ENCODE data around the gene ANXA1. TPM values are rescaled to one million over a fixed set of nuclear protein-coding genes. Genes with fewer than 3 reads are reported as not detected.

ANXA1 gene
- total RNA-seq, 1 donor from 2014 or later, result 1,561 TPM

DNA sequence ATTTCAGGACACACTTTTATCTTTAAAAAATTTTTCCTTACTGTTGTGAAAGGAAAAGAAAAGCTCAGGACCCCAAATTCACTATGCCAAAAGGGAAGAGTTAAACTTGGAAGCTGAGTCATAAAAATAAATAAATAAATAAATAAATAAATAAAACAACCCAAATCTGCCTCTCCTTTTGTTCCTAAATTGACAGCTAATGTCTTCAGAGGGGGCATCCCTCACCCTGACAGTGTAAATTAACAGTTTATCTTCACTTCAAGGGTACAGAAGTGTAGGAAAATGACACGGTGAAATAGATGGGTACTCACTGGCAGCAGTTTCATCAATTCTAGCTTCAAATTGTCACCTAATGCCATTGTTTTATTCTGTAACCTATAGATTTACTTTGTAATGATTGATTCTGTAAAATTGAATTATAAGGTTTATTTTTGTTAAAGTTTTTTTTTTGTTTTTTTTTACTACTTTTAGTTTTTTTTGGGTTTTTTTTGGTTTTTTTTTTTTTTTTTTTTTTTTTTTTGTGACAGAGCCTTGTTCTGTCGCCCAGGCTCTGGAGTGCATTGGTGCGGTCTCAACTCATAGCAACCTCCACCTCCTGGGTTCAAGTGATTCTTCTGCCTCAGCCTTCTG, 18.5 kb upstream of the ANXA1 start:
- DNase-seq (ENCODE audit: low read depth) (no peak), FAIRE-seq (no peak)
- Histone ChIP-seq H3K27me3 (ENCODE audit: control insufficient read depth, insufficient read depth, low read length) (no peaks in the 10 kb centered on the region), H3K36me3 (ENCODE audit: control insufficient read depth, insufficient read depth, low read length) (no peaks in the 10 kb centered on the region), H3K4me3 (ENCODE audit: low read depth, low read length) (no peak overlapping the region)
- TF ChIP-seq, protein P1, sequence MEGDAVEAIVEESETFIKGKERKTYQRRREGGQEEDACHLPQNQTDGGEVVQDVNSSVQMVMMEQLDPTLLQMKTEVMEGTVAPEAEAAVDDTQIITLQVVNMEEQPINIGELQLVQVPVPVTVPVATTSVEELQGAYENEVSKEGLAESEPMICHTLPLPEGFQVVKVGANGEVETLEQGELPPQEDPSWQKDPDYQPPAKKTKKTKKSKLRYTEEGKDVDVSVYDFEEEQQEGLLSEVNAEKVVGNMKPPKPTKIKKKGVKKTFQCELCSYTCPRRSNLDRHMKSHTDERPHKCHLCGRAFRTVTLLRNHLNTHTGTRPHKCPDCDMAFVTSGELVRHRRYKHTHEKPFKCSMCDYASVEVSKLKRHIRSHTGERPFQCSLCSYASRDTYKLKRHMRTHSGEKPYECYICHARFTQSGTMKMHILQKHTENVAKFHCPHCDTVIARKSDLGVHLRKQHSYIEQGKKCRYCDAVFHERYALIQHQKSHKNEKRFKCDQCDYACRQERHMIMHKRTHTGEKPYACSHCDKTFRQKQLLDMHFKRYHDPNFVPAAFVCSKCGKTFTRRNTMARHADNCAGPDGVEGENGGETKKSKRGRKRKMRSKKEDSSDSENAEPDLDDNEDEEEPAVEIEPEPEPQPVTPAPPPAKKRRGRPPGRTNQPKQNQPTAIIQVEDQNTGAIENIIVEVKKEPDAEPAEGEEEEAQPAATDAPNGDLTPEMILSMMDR (IDR thresholded peaks at IDR 0.05; ENCODE audit: insufficient read depth, low read length, severe bottlenecking), result no peak

DNA sequence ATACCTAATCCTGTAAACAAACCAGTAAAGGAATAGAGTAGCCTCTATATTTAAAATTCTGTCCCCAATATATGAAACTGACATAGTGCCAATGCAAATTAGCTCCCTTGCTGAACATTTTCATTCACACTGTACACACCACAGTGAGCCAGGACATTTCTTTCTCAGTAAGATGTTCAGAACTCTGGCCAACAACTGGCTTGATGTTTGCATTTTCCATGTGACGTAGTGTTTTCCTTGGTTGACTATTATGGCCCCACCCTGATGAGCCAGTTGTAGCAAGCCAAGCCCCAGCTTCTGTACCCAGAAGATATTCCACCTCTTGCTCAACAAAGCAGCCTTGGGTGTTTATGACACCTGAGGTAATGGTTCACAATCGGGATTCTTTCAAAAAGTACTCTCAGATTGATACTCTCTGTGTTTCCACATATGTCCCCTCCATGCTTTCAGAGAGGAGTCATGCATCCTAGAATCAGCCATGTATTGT, 17.7 kb upstream of the ANXA1 start:
- TF ChIP-seq, protein P1 (IDR thresholded peaks at IDR 0.05; ENCODE audit: insufficient read depth, low read length, severe bottlenecking), result no peak
- Histone ChIP-seq H3K27me3 (ENCODE audit: control insufficient read depth, insufficient read depth, low read length) (no peaks in the 10 kb centered on the region), H3K4me3 (ENCODE audit: low read depth, low read length) (no peak overlapping the region), H3K36me3 (ENCODE audit: control insufficient read depth, insufficient read depth, low read length) (no peaks in the 10 kb centered on the region)
- DNase-seq (ENCODE audit: low read depth) (peak; percentile 99), FAIRE-seq (peak; percentile 98)

DNA sequence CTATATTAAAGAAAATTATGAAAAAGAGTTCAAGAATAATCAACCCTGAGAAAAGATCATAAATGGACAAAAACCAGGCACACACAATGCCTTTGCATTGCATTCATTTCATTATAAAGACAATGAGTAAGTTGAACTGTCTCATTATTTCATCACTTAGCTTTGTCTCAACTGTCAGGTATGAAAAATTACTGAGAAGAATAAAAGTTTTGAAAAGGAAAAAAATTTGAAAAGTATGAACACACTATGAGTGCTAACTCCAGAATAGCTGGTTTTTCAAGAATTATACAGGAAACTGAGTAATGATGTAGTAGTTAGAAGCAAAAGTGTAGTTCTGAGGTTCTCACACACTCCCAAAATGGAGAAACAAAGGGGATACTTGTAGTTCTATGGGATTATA, 16.3 kb upstream of the ANXA1 start:
- H3K4me3 ChIP-seq (ENCODE audit: low read depth, low read length), result no peak overlapping the region
- TF ChIP-seq, protein P1 (IDR thresholded peaks at IDR 0.05; ENCODE audit: insufficient read depth, low read length, severe bottlenecking), result no peak
- no peaks in the 10 kb centered on the region for H3K36me3 ChIP-seq (ENCODE audit: control insufficient read depth, insufficient read depth, low read length)
- no peak for FAIRE-seq
- peak; percentile 94 for DNase-seq (ENCODE audit: low read depth)
- no peaks in the 10 kb centered on the region for H3K27me3 ChIP-seq (ENCODE audit: control insufficient read depth, insufficient read depth, low read length)

DNA sequence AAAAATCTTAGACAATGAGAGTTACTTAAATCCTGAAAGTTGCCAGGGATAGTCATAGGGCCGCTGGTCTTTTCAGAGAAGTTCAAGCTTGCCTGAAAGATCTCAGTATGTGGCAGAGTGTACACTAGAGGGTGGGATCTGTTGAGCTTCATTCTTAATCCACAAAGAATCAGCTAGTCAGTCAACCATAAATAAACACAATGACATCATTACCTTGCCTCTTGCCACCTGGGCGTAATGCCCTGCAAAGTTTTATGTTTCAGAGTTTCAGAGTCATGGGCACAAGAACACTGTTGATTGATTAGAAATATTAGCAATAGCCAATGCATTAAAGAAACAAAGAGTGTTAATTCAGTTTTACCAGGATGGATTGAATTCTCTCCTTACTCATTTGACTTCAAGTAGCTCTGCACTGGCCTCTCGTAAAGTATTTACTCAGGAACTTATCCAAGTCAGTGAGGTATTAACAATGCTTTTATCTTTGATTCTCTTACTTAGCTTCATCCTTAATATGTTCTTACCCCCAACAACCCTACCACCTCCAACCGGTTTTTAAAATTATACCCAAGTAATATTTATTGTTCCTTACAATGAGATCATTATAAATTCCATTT, 14.3 kb upstream of the ANXA1 start:
- FAIRE-seq, result peak; percentile 36
- TF ChIP-seq, protein P1 (IDR thresholded peaks at IDR 0.05; ENCODE audit: insufficient read depth, low read length, severe bottlenecking), result peak; percentile 22
- H3K4me3 ChIP-seq (ENCODE audit: low read depth, low read length), result peak overlapping the region; percentile 14

DNA sequence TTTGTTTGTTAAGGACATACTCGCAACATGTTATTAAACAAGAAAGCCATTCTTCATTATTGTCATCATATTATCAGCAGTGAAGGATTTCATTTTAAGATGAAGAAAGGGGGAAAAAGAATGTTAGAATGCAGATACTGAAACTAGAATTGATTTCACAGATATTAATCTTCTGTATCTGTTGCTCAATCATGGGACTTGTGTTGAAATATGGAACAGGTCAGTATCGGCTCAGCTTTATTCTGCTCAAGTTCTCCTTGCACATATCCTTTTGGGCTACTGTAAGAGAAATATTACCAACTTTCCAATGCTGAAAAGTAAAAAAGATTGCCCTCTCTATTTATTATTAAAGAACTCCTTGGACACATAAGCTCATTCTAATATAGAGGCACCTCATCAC, 13.8 kb upstream of the ANXA1 start:
- FAIRE-seq (no peak), DNase-seq (ENCODE audit: low read depth) (peak; percentile 81)
- no peak overlapping the region for H3K4me3 ChIP-seq (ENCODE audit: low read depth, low read length)

More for the DNA sequence above, 14.3 kb upstream of the ANXA1 start:
- Histone ChIP-seq H3K27me3 (ENCODE audit: control insufficient read depth, insufficient read depth, low read length) (no peaks in the 10 kb centered on the region), H3K36me3 (ENCODE audit: control insufficient read depth, insufficient read depth, low read length) (no peaks in the 10 kb centered on the region)
- DNase-seq (ENCODE audit: low read depth), result peak; percentile 98

More for the DNA sequence above, 13.8 kb upstream of the ANXA1 start:
- TF ChIP-seq, protein P1 (IDR thresholded peaks at IDR 0.05; ENCODE audit: insufficient read depth, low read length, severe bottlenecking), result no peak
- Histone ChIP-seq H3K27me3 (ENCODE audit: control insufficient read depth, insufficient read depth, low read length) (no peaks in the 10 kb centered on the region), H3K36me3 (ENCODE audit: control insufficient read depth, insufficient read depth, low read length) (no peaks in the 10 kb centered on the region)
